SK-N-SH (cell line): ENCODE data around the gene APEH. TPM values are rescaled to one million over a fixed set of nuclear protein-coding genes. Genes with fewer than 3 reads are reported as not detected.

ENCODE experiments used
- CTCF ChIA-PET: fragments of 300-600, 350-600 bp; formaldehyde crosslinking; extraction: SDS; loops from one replicate; lab custom pipeline; 2021; lab: Yijun Ruan, JAX
- POLR2A ChIA-PET: fragments of 350-600 bp; sonication (Branson Sonifier 250); formaldehyde crosslinking; extraction: SDS; loops from one replicate; lab custom pipeline; 2020; ENCODE audit warnings: antibody characterized with exemption, inconsistent platforms; lab: Yijun Ruan, JAX
- DNase-seq: peaks from one replicate; pipeline ENCODE4 v3.0.0; 2012
- H2AFZ ChIP-seq: fragments of 200-600 bp; sonication (generic); 2 replicates; pipeline ENCODE4 v1.8.1; 2016; ENCODE audit warnings: antibody characterized with exemption, mild to moderate bottlenecking, low read depth
- H3F3A ChIP-seq: fragments of 200-600 bp; sonication (generic); replicated peaks from 2 replicates; pipeline ENCODE3; 2016; ENCODE audit warnings: antibody characterized with exemption, mild to moderate bottlenecking; ENCODE audit not compliant: insufficient read depth
- H3K27ac ChIP-seq, 2 experiments: fragments of 200-500 bp in 1 of 2; fragments of 200-600 bp in 1 of 2; sonication (Bioruptor generic) in 1 of 2; sonication (generic), shearing (Covaris generic) in 1 of 2; 2 replicates each; pipeline versions ENCODE4 v1.5.1 to v1.6.1; 2014 to 2016; ENCODE audit warnings: low read depth in 2 of 2, inconsistent platforms in 1 of 2, low read length in 1 of 2, mild to moderate bottlenecking in 1 of 2, mixed read lengths in 1 of 2
- H3K27me3 ChIP-seq: fragments of 200-600 bp; sonication (generic), shearing (Covaris generic); 2 replicates; pipeline ENCODE4 v1.6.1; 2016; ENCODE audit warnings: mixed run types; ENCODE audit not compliant: insufficient read depth
- H3K36me3 ChIP-seq, 2 experiments: fragments of 200-500 bp in 1 of 2; fragments of 200-600 bp in 1 of 2; sonication (Bioruptor generic) in 1 of 2; sonication (generic) in 1 of 2; replicated peaks in 1 of 2; 2 replicates each; pipeline versions ENCODE3 to v1.5.1; 2014 to 2016; ENCODE audit warnings: low read length in 1 of 2, mild to moderate bottlenecking in 1 of 2; ENCODE audit not compliant: insufficient read depth in 2 of 2, control insufficient read depth in 1 of 2
- H3K4me1 ChIP-seq, 2 experiments: fragments of 200-500 bp in 1 of 2; fragments of 200-600 bp in 1 of 2; sonication (Bioruptor generic) in 1 of 2; sonication (generic), shearing (Covaris generic) in 1 of 2; 2 replicates each; pipeline versions ENCODE4 v1.5.1 to v1.6.1; 2014 to 2016; ENCODE audit warnings: low read depth in 1 of 2, low read length in 1 of 2, mixed run types in 1 of 2; ENCODE audit not compliant: insufficient read depth in 2 of 2, control insufficient read depth in 1 of 2
- H3K4me2 ChIP-seq: fragments of 200-600 bp; sonication (generic), shearing (Covaris generic); 2 replicates; pipeline ENCODE4 v1.6.1; 2017; ENCODE audit warnings: mixed run types
- H3K4me3 ChIP-seq, 2 experiments: fragments of 200-500 bp in 1 of 2; fragments of 200-600 bp in 1 of 2; sonication (Bioruptor generic) in 1 of 2; sonication (generic), shearing (Covaris generic) in 1 of 2; 2 replicates each; pipeline versions ENCODE4 v1.5.1 to v1.8.1; 2014 to 2016; ENCODE audit warnings: low read depth in 2 of 2, inconsistent platforms in 1 of 2, low read length in 1 of 2, mild to moderate bottlenecking in 1 of 2, mixed read lengths in 1 of 2, moderate library complexity in 1 of 2
- H3K79me2 ChIP-seq: fragments of 200-600 bp; sonication (generic); 2 replicates; pipeline ENCODE4 v1.8.1; 2017; ENCODE audit warnings: mild to moderate bottlenecking; ENCODE audit not compliant: insufficient read depth
- H3K9ac ChIP-seq: fragments of 200-600 bp; sonication (generic); 2 replicates; pipeline ENCODE4 v1.6.1; 2017; ENCODE audit warnings: mixed run types
- H3K9me2 ChIP-seq: fragments of 200-600 bp; sonication (generic); 2 replicates; pipeline ENCODE4 v1.6.1; 2017; ENCODE audit warnings: mixed run types
- H3K9me3 ChIP-seq: fragments of 200-600 bp; sonication (generic); 2 replicates; pipeline ENCODE4 v1.6.1; 2017; ENCODE audit warnings: mixed run types, mild to moderate bottlenecking, moderate library complexity
- H4K20me1 ChIP-seq: fragments of 200-600 bp; sonication (generic); 2 replicates; pipeline ENCODE4 v1.6.1; 2017; ENCODE audit warnings: mild to moderate bottlenecking, mixed run types; ENCODE audit not compliant: insufficient read depth
- CHD2 ChIP-seq: fragments of 150-350 bp; IDR thresholded peaks from 2 replicates; pipeline ENCODE4 v1.6.1; 2018; ENCODE audit warnings: low read length; ENCODE audit not compliant: partially characterized antibody
- EZH2phosphoT487 ChIP-seq: fragments of 200-600 bp; sonication (generic); IDR thresholded peaks from 2 replicates; pipeline ENCODE4 v1.6.1; 2017; ENCODE audit warnings: low read depth, mixed run types, mild to moderate bottlenecking, antibody characterized with exemption, moderate library complexity, borderline replicate concordance
- FOXM1 ChIP-seq: IDR thresholded peaks from 2 replicates; pipeline ENCODE4 v1.4.0; 2012; ENCODE audit warnings: low read depth, mild to moderate bottlenecking
- GATA2 ChIP-seq: sonication (generic); formaldehyde crosslinking; IDR thresholded peaks from 2 replicates; pipeline ENCODE4 v1.5.0; 2020; ENCODE audit warnings: mild to moderate bottlenecking, missing genetic modification reagents
- JUND ChIP-seq: IDR thresholded peaks from 2 replicates; pipeline ENCODE4 v1.4.0; 2012
- MEF2A ChIP-seq: IDR thresholded peaks from 2 replicates; pipeline ENCODE4 v1.4.0; 2012; ENCODE audit warnings: low read depth, borderline replicate concordance
- MXI1 ChIP-seq: IDR thresholded peaks from 2 replicates; pipeline ENCODE4 v1.6.1; 2012; ENCODE audit warnings: mild to moderate bottlenecking, low read depth, low read length, improper control_type of control experiment
- NFIC ChIP-seq: IDR thresholded peaks from 2 replicates; pipeline ENCODE4 v1.4.0; 2012; ENCODE audit warnings: borderline replicate concordance
- POLR2AphosphoS5 ChIP-seq: IDR thresholded peaks from 2 replicates; pipeline ENCODE4 v1.6.1; 2012; ENCODE audit warnings: low read depth, low read length
- RAD21 ChIP-seq: IDR thresholded peaks from 2 replicates; pipeline ENCODE4 v1.6.1; 2012; ENCODE audit warnings: mild to moderate bottlenecking, low read length
- RCOR1 ChIP-seq: fragments of 150-350 bp; IDR thresholded peaks from 2 replicates; pipeline ENCODE4 v1.6.1; 2017; ENCODE audit warnings: antibody characterized with exemption, low read length
- RFX5 ChIP-seq: IDR thresholded peaks from 2 replicates; pipeline ENCODE4 v1.6.1; 2012; ENCODE audit warnings: mild to moderate bottlenecking, improper control_type of control experiment, low read length
- TAF1 ChIP-seq: IDR thresholded peaks from 2 replicates; pipeline ENCODE4 v1.6.1; 2012; ENCODE audit warnings: low read depth, mild to moderate bottlenecking, low read length, moderate library complexity, borderline replicate concordance
- WGBS: methylation state at CpG from one replicate; pipeline ENCODE4 v1.1.6; 2017; ENCODE audit warnings: low lambda C conversion rate; 5-methylcytosine and 5-hydroxymethylcytosine counted together
- polyA plus RNA-seq, 3 experiments: library from polyadenylated mRNA; depleted of rRNA; stranded (reverse); fragments of >200 nt; gene quantifications; 2 replicates each; pipeline ENCODE4 v1.2.3, GENCODE V29; 2012
- TF ChIP-seq, protein P1 (sequence below): IDR thresholded peaks from 2 replicates; pipeline ENCODE4 v1.4.0; 2012; ENCODE audit warnings: low read depth, borderline replicate concordance
- TF ChIP-seq, protein P2 (sequence below): IDR thresholded peaks from 2 replicates; pipeline ENCODE4 v1.4.0; 2012; ENCODE audit warnings: low read depth
- TF ChIP-seq, protein P3 (sequence below): fragments of 150-350 bp; IDR thresholded peaks from 2 replicates; pipeline ENCODE4 v1.6.1; 2017; ENCODE audit warnings: antibody characterized with exemption, low read length, low read depth, borderline replicate concordance
- TF ChIP-seq, protein P4 (sequence below): fragments of 200-600 bp; sonication (generic); IDR thresholded peaks from 2 replicates; pipeline ENCODE4 v1.6.1; 2017; ENCODE audit warnings: antibody characterized with exemption, mild to moderate bottlenecking, moderate library complexity
- TF ChIP-seq, protein P5 (sequence below): IDR thresholded peaks from 2 replicates; pipeline ENCODE4; 2012
- TF ChIP-seq, protein P6 (sequence below): fragments of 150-350 bp; IDR thresholded peaks from 2 replicates; pipeline ENCODE4 v1.6.1; 2016; ENCODE audit warnings: mild to moderate bottlenecking, low read depth, low read length

The APEH gene
- polyA plus RNA-seq, 1 of the 3 experiments (the other 2 are of a cell fraction): 112 TPM

DNA sequence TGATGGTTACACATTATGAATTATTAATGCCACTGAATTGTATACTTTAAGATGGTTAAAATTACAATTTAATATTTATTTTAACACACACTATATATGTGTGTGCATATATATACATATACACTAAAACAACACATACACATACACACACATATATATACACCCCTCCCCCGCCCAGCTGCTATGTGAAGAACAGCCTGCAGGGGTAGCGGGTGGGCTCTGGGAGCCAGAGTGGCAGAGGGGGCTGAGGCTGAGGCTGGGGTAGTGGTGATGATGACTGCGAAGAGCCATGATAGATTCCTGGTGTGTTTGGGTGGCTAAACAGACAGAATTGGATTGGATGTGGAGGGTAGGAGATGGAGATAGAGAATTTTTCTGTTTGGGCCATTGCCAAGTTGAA, 39.4 kb upstream of the APEH start:
- Histone ChIP-seq H3K9me3 (no peaks in the 10 kb centered on the region), H3K27me3 (no peaks in the 10 kb centered on the region), H2AFZ (no peak overlapping the region), H3K4me2 (no peak overlapping the region), H3K9ac (no peak overlapping the region), H3K27ac (no peak overlapping the region)
- DNase-seq: no peak
- CTCF ChIA-PET: no interaction called here
- TF ChIP-seq FOXM1: no peak
- TF ChIP-seq, all 33 proteins: peak for 0
- no peaks in the 10 kb centered on the region for H3K9me2 ChIP-seq
- no peak overlapping the region for H3K4me3 ChIP-seq
- POLR2A ChIA-PET: no interaction called here
- H3K36me3 ChIP-seq: no peaks in the 10 kb centered on the region
- no peaks in the 10 kb centered on the region for H3F3A ChIP-seq
- peaks cover 0 to 4% of the 10 kb centered on the region in 2 experiments; a peak in 1 of 4 replicates for H3K4me1 ChIP-seq
- no peaks in the 10 kb centered on the region for H4K20me1 ChIP-seq
- 51% methylated on average over 3 of the region's 3 CpGs for WGBS
- no peaks in the 10 kb centered on the region for H3K79me2 ChIP-seq

DNA sequence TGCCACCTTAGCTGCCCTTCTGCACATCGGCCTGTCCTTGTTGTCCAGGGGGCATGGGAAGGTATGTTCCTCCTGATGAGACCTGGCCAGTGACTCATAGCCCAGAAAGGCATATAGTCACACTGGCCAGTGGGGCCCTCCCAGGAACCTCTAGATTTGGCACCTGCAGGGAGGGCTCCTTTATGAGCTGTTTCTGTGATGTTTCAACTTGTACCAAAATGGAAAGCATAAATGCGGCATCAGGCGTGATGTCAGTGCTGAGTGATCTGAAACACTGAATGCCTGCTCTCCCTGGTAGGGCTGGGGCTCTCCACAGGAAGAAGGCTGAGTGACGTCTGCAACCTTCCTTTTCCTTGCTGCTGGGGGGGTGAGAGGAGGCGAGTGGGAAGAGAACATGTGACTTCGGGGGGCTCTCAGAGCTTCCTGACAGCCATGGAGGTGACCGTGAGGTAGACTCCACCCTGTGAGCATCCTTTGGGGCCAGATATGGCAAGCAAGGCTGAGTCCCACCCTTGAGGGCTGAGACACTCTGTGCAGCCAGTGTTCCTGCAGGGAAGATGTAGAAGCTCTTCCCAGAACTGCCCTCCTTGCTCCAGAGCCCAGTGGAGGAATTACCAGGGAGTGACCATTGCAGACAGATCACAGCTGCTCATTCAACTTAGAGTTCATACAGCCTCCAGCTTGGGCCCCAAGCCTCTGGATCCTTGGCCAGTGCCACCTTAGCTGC, 37.1 kb upstream of the APEH start:
- CTCF ChIA-PET: interaction anchor here (0.7 to 2.6 kb wide), 2 partner anchors 18 to 97 kb away, joined by 3 to 11 read pairs; no protein-coding TSS in a partner anchor
- Histone ChIP-seq H3F3A (no peaks in the 10 kb centered on the region), H4K20me1 (no peaks in the 10 kb centered on the region), H2AFZ (no peak overlapping the region), H3K79me2 (no peaks in the 10 kb centered on the region), H3K4me1 (no peaks in the 10 kb centered on the region), H3K9me2 (no peaks in the 10 kb centered on the region), H3K36me3 (no peaks in the 10 kb centered on the region), H3K27ac (no peak overlapping the region), H3K4me3 (no peak overlapping the region), H3K9ac (no peak overlapping the region), H3K9me3 (no peaks in the 10 kb centered on the region), H3K4me2 (no peak overlapping the region), H3K27me3 (no peaks in the 10 kb centered on the region)
- WGBS: 83% methylated on average over 7 of the region's 7 CpGs
- no peak for DNase-seq
- POLR2A ChIA-PET: no interaction called here
- TF ChIP-seq RCOR1: no peak
- no peak for TF ChIP-seq EZH2phosphoT487
- no peak for TF ChIP-seq NFIC
- TF ChIP-seq, protein P1, sequence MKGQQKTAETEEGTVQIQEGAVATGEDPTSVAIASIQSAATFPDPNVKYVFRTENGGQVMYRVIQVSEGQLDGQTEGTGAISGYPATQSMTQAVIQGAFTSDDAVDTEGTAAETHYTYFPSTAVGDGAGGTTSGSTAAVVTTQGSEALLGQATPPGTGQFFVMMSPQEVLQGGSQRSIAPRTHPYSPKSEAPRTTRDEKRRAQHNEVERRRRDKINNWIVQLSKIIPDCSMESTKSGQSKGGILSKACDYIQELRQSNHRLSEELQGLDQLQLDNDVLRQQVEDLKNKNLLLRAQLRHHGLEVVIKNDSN: no peak
- TF ChIP-seq GATA2 (CRISPR knock-in tag): no peak
- TF ChIP-seq, protein P2, sequence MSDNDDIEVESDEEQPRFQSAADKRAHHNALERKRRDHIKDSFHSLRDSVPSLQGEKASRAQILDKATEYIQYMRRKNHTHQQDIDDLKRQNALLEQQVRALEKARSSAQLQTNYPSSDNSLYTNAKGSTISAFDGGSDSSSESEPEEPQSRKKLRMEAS: no peak
- TF ChIP-seq MXI1: no peak
- TF ChIP-seq RFX5: no peak
- TF ChIP-seq, protein P3, sequence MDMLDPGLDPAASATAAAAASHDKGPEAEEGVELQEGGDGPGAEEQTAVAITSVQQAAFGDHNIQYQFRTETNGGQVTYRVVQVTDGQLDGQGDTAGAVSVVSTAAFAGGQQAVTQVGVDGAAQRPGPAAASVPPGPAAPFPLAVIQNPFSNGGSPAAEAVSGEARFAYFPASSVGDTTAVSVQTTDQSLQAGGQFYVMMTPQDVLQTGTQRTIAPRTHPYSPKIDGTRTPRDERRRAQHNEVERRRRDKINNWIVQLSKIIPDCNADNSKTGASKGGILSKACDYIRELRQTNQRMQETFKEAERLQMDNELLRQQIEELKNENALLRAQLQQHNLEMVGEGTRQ: no peak
- no peak for TF ChIP-seq TAF1
- TF ChIP-seq CHD2: no peak
- TF ChIP-seq, protein P4, sequence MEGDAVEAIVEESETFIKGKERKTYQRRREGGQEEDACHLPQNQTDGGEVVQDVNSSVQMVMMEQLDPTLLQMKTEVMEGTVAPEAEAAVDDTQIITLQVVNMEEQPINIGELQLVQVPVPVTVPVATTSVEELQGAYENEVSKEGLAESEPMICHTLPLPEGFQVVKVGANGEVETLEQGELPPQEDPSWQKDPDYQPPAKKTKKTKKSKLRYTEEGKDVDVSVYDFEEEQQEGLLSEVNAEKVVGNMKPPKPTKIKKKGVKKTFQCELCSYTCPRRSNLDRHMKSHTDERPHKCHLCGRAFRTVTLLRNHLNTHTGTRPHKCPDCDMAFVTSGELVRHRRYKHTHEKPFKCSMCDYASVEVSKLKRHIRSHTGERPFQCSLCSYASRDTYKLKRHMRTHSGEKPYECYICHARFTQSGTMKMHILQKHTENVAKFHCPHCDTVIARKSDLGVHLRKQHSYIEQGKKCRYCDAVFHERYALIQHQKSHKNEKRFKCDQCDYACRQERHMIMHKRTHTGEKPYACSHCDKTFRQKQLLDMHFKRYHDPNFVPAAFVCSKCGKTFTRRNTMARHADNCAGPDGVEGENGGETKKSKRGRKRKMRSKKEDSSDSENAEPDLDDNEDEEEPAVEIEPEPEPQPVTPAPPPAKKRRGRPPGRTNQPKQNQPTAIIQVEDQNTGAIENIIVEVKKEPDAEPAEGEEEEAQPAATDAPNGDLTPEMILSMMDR: no peak
- TF ChIP-seq JUND: no peak
- TF ChIP-seq POLR2AphosphoS5: no peak
- TF ChIP-seq, protein P5, sequence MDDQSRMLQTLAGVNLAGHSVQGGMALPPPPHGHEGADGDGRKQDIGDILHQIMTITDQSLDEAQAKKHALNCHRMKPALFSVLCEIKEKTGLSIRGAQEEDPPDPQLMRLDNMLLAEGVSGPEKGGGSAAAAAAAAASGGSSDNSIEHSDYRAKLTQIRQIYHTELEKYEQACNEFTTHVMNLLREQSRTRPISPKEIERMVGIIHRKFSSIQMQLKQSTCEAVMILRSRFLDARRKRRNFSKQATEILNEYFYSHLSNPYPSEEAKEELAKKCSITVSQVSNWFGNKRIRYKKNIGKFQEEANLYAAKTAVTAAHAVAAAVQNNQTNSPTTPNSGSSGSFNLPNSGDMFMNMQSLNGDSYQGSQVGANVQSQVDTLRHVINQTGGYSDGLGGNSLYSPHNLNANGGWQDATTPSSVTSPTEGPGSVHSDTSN: no peak
- no peak for TF ChIP-seq MEF2A
- TF ChIP-seq, protein P6, sequence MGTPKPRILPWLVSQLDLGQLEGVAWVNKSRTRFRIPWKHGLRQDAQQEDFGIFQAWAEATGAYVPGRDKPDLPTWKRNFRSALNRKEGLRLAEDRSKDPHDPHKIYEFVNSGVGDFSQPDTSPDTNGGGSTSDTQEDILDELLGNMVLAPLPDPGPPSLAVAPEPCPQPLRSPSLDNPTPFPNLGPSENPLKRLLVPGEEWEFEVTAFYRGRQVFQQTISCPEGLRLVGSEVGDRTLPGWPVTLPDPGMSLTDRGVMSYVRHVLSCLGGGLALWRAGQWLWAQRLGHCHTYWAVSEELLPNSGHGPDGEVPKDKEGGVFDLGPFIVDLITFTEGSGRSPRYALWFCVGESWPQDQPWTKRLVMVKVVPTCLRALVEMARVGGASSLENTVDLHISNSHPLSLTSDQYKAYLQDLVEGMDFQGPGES: no peak
- TF ChIP-seq RAD21: no peak
